Activated CD4-positive, CD25-positive, alpha-beta regulatory T cell treated with anti-CD3 and anti-CD28 coated beads, Interleukin-2, amount 50 U/mL, for 16 hours (primary cell): ENCODE measurements around the gene TMCO4.

Source experiments
- DNase-seq: peaks from one replicate; pipeline ENCODE4 v3.0.0-alpha.2; 2020; ENCODE audit warnings: low read depth, low spot score

The TMCO4 gene

DNA sequence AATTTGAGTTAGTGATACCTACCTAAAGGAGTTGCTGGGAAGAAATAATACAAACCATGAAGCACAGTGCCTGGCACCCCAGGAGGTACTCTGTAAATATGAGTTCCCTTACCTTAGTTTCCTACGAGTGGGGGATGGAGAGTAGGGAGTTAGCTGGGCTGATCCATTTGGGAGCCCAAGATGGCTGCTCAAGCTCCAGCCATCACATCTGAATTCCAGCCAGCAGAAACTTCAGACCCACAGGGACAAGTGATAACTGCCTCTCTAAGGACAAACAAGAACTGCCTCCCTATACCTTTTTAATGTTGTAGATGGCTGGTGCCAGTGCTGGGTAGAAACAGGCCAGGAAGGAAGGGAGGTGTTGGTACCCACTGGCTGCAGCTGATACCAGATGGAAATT is 112.3 kb downstream of the TMCO4 start:
- no peak for DNase-seq

DNA sequence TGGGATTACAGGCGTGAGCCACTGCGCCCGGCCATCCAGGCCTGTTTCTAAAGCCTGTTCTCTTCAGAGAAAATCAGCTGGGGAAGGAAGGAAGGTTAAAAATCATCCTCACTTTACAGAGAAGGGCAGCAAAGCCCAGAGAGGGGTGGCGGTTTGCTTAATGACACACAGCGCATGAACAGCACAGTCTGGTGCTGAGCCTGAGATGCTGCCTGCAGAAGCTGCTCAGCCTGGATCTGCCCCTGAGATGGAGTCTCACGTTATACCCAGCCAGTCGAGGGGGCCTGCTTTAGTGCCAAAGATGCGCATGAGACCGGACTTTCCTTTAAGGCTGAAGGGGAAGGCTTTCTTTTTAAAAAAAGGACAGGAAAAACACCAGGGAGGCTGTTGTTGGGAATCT is 113.7 kb downstream of the TMCO4 start:
- no peak for DNase-seq

DNA sequence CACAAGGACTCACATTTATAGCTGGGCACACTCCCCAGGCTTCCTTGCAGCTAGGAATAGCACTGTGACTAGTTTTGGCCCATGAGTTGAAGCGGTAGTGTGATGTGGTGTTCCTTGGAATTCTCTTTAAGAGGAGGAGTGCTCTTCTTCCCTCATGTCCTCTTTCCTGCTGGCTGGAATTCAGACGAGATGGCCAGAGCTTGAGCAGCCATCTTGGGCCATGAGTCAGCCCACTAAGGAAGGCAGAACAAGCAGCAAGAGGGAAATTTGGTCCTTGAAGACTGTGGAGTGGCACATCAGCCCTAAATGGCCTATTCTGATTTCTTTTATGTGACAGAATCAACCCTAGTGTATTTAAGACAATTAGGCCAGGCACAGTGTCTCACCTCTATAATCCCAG is 115.0 kb downstream of the TMCO4 start:
- DNase-seq: no peak

DNA sequence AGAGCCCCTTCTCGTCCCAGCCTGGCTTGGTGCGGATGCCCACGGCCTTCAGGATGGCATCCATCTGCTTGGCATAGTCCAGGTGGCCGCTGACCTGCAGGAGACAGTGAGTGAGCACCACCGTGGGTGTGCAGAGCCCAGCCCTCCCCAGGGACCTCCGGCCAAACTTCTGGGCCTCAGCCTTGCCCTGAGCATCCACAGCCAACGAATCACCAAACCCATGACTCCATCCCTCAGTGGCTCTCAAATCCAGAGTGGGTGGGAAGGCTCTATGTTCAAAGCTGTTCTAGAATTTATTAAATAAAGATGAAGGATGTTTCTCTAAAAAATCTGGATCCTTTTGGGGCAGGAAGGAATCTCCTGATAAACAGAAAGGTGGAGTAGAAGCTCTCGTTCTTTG is 116.4 kb downstream of the TMCO4 start:
- no peak for DNase-seq

DNA sequence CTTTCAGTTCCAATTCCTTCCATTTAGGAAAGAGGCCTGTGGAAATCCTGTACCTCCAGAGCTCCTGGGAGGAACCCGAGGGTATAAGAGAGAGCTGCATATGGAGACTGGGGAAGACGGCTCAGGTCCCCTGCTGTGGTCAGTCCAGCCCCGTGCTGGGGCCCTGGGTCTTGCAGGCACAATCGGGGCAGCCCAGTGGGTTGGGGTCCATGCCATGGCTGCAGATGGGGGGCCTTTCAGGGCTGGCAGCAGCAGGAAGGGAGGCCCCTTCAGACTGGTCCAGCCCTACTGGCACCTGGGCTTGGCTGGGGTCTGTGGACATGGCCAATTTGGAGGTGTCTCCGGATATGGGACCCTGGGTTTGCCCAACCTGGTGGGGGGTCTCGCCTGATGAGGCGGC is 116.8 kb downstream of the TMCO4 start:
- no peak for DNase-seq

DNA sequence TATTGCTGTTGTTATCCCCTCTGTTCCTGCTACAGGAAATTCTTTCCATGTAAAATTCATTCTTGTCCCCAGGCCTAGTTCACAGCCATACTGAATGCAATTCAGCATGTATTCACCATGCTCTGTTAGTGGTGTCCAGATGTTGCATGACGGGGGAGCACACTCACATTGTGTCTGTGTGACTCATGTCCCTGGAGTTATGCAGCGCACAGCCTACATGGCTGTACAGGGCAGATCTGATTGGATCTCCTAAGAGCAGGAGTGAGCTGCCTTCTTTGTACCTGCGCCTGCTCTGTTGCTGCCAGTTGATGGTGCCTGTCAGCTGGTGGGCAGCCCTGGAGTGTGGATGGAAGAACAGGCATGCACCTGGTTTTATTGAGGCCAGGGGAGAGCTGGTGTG is 117.5 kb downstream of the TMCO4 start:
- DNase-seq: no peak

DNA sequence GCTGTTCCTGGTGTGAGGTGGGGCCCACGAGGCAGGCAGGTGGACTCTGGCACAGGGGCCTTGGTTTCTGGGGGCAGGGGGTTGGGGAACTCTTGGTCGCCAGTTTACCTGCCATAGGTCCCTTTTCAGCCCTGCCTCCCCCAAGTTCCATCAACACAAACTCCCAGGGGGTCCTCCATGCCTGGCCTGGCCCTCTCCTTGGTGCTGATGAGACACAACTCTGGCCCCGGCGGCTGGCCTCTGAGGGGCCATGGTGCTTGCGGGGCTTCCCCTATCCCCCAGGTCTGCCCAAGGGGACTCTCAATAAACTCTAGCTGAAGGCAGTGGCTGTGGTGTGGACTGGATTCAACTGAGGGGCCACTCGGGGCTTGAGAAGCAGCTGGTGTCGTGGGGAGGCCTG is 119.1 kb downstream of the TMCO4 start:
- DNase-seq: no peak

DNA sequence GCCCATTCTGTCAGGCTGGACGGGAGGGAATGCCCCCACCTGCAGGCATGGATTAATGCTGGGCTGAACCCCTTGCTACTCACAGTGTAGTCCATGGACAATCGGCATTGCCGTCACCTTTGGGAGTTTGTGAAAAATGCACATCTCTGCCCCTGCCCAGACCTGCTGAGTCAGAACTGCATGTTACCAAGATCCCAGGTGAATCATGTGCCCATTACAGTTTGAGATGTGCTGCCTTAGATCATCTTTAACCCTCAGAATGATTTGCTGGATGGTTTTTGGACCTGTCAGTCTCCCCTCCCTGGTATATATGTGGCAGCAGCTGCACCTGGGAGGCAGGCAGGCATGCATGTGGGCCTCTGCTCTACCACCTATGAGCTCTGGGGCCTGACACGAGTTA is 120.0 kb downstream of the TMCO4 start:
- DNase-seq: no peak

DNA sequence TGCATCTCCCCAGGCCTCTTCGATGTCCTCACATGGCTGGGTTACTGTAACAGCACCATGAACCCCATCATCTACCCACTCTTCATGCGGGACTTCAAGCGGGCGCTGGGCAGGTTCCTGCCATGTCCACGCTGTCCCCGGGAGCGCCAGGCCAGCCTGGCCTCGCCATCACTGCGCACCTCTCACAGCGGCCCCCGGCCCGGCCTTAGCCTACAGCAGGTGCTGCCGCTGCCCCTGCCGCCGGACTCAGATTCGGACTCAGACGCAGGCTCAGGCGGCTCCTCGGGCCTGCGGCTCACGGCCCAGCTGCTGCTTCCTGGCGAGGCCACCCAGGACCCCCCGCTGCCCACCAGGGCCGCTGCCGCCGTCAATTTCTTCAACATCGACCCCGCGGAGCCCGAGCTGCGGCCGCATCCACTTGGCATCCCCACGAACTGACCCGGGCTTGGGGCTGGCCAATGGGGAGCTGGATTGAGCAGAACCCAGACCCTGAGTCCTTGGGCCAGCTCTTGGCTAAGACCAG is 120.7 kb downstream of the TMCO4 start:
- no peak for DNase-seq

DNA sequence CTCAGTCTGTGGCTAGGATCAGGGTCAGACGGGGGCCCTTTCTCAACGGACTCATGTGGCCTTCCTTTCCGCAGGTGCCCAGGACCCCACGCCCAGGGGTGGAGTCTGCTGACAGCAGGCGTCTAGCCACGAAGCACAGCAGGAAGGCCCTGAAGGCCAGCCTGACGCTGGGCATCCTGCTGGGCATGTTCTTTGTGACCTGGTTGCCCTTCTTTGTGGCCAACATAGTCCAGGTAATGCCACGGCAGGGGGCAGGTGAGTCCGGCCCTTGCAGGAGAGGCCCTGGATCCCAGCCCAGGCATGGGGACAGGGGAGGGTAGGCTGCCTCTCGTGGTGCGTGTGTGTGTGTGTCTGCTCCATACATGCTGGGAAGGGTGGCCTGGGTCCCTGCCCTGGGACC is 121.2 kb downstream of the TMCO4 start:
- no peak for DNase-seq

DNA sequence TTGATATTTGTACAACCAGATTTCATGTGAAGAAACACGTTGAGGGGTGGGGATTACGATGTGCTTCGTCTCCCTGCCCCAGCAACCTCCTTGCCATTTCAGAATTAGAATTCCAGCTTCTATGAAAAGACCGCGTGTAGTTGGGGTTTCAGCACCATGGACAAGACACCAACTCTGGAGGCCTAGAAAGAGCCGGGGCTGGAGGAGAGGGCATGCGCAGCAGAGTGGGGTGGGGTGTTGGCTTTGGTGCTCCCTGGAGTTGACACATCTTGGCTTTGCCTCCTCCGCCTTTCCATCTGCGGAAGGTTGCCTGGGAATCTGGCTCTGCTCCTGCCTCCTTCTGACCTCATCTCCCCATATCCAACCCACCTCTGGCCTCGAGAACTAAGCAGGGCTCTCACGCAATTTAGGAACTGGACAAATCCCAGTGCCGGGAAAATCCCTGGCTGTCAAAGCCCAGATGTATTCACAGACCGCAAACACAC is 123.2 kb downstream of the TMCO4 start:
- DNase-seq: no peak

DNA sequence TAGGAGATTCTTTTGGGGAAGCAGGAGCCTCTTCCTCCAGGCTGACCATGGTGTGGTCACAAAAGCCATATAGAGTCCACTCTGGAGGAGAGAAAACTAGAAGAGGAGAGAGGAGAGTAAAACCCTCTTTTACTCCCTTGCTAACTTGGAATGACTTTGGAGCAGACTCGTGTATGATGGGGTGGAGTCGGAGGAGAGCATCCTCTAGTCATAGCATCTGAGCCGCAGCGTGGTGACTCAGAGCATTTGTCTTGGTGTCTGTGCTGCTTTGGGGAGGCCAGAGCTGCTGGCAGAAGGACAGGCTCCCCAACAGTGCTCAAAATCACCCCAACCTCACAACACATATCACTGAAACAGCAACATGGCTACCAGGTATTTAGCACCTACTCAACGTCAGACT is 123.9 kb downstream of the TMCO4 start:
- DNase-seq: no peak

DNA sequence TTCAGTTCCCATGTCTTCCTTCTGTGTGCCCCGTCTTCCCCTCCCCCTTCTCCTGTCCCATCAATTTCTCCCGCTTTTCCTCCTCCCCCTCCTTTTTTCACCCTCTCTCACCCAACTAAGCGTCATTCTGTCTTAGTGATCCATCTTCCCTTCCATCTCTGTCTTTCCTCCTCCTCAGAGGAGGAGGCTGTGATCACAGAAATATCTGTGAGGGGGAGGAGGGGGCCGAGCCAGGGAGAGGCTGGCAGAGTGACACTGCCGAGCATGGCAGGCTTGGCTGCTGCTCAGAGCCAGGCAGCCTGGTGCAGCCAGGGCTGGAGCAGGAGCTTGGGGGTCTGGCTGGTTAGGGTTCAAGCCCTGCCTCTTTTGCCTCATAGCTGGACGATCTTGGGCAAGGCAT is 127.5 kb downstream of the TMCO4 start:
- DNase-seq: no peak

DNA sequence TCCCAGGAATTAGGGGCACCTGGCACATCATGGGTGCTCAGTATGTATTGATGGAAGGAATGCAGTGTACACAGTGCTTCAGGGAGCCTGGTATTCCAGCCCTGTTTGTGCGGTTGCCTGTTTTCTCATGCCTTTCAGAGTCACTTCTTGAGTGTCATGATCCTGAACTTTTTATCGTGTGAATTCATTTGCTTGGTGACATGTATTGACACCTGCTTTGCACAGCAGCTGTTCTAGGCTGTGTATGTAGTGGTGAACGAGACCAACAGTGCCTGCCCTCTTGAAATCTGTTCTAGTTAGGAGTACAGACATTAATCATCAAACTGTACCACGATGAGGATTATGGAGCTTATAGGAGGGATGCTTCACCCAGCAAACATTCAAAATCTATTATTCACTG is 128.9 kb downstream of the TMCO4 start:
- DNase-seq: no peak

DNA sequence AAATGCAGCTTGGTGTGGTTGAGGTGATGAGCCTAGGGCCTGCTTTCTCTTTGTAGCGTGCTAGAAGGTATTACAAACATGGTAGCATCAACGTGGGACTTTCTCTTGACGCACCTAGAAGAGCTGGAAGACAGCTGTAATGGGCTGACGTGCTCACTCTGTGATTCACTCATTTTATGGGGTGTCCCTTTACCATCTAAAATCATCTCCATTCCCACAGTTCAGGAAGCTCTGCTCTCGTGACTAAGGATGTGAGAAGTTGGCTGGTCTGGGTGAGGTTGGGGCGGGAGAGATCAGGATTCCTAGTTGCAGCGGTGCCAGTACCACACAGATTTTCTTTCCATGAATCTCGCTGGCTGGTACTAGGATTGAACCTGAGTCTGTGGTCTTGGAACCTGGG is 130.8 kb downstream of the TMCO4 start:
- DNase-seq: no peak

DNA sequence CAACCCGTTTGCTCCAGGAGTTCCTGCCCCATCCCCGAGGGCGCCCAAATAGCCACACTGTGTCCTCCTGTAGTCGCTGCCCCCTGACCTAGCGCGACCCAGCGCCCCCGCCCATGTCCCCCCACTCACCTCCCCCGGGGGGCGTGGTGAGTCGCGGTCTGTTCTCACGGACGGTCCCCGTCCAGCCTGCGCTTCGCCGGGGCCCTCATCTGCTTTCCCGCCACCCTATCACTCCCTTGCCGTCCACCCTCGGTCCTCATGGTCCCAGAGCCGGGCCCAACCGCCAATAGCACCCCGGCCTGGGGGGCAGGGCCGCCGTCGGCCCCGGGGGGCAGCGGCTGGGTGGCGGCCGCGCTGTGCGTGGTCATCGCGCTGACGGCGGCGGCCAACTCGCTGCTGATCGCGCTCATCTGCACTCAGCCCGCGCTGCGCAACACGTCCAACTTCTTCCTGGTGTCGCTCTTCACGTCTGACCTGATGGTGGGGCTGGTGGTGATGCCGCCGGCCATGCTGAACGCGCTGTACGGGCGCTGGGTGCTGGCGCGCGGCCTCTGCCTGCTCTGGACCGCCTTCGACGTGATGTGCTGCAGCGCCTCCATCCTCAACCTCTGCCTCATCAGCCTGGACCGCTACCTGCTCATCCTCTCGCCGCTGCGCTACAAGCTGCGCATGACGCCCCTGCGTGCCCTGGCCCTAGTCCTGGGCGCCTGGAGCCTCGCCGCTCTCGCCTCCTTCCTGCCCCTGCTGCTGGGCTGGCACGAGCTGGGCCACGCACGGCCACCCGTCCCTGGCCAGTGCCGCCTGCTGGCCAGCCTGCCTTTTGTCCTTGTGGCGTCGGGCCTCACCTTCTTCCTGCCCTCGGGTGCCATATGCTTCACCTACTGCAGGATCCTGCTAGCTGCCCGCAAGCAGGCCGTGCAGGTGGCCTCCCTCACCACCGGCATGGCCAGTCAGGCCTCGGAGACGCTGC is 133.9 kb downstream of the TMCO4 start:
- no peak for DNase-seq

DNA sequence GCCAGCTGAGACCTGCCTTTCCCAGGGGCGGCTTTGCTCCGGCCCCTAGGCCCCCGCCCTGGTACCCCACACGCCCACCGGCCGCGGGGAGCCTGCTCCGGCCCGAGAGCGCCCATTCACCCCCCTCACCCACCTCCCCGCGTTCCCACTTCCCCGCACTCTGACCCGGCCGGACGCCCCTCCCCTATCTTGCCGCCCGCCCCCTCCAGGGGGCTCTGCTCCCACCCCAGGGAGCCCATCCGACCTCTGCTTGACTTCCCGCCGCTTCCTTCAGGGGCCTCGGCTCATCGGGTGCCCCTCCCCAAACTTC is 134.6 kb downstream of the TMCO4 start:
- no peak for DNase-seq

DNA sequence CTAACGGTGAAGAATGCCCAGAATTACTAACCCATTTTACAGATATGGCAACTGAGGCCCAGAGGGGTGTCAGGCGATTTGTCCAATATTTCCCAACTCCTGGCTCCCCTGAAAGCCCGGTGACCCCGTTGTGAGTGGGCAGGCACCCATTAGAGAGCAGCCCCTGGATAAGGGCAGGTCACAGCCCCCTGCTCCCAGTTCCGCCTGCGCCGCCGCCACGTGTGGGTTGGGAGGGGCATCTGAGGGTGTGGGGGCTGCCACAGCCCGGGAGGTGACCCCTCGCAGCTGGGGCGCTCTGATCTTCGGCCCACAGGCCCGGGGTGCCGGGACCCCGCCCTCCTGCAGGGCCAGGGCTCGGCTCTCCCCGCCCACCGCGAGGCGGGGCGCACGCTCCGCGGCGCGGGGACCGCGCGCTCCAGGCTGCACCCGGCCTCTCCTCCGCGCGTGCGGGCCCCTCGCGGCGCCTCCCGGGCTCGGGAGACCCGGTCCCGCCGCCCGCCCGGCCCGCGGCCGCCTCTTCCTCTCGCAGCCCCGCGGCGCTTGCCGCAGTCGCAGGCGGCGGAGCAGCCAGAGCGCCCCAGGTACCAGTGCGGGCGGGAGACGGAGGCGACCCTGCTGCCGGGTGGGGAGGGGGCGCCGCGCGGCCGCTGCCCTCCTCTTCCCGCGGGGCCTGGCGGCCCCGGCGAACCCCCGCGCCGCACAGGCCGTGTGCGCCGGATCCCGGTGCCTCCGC is 135.1 kb downstream of the TMCO4 start, which contains the start of gene HTR6:
HTR6 (plus strand) TSS at position 423 of the 733 bp plus-strand sequence. CDS start 879 bp downstream, outside the sequence.
- DNase-seq: no peak

DNA sequence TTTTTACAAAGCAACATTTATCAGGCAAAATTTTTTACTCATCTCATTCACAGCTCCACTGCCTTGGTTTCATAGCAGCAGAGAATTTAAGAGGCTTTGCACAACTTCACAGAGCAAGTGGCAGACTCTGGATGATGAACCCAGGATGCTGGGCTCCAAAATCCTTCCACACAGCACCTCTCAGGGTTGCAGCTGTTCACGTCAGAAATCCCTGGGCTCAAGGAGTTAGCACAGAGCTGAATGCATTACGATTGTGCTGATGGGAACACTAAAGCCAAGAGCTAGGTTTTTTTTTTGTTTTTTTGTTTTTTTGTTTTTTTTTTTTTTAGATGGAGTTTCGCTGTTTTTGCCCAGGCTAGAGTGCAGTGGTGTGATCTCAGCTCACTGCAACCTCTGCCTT is 137.4 kb downstream of the TMCO4 start:
- no peak for DNase-seq

DNA sequence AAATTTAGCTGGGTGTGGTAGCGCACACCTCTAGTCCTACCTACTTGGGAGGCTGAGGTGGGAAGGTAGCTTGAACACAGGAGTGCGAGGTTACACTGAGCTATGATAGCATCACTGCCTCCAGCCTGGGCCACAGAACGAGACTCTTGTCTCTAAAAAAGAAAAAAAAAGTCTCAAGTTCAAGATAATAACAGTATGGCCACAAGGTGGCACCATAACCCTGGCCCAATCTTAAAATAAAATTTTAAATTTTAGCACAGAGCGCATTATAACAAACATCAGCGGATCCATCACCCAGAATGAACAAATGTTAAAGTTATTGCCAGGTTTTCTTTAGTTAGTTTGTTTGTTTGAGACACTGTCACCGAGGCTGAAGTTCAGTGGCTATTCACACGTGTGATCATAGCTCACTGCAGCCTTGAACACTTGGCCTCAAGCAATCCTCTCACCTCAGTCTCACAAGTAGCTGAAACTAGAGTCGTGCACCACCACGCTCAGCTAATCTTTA is 137.9 kb downstream of the TMCO4 start:
- DNase-seq: no peak

DNA sequence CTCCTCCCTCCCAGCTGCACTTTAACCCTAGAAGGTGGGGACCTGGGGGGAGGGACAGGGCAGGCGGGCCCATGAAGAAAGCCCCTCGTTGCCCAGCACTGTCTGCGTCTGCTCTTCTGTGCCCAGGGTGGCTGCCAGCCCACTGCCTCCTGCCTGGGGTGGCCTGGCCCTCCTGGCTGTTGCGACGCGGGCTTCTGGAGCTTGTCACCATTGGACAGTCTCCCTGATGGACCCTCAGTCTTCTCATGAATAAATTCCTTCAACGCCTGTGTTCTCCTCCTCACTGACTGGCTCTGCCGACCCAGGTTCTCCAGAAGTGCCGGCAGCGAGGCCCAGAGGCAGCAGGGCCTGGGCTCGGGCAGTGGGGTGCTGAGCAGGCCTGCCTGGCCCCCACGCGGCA is 141.5 kb downstream of the TMCO4 start:
- no peak for DNase-seq

DNA sequence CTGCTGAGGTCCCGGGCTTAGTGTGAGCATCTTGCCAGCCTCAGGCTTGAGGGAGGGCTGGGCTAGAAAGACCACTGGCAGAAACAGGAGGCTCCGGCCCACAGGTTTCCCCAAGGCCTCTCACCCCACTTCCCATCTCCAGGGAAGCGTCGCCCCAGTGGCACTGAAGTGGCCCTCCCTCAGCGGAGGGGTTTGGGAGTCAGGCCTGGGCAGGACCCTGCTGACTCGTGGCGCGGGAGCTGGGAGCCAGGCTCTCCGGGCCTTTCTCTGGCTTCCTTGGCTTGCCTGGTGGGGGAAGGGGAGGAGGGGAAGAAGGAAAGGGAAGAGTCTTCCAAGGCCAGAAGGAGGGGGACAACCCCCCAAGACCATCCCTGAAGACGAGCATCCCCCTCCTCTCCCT is 142.2 kb downstream of the TMCO4 start:
- DNase-seq: no peak
